ENCODE measurements around the gene TMEM74B.
"Not testable (repeated sequence)": the region's sequence is repeated elsewhere in the genome, so short reads cannot be mapped to it uniquely, and the experiment has no call there.

Gene TMEM74B

GRCh38 chr20:1184638-1185315 is at the start of gene TMEM74B:
Gene TMEM74B (minus strand): TSS chr20:1184981. CDS start chr20:1183801, 1,180 bp downstream.
- no peak for DNase-seq (ENCODE audit: low read depth in 2 of 2, low spot score in 1 of 2)

GRCh38 chr20:1232286-1233111 is 47.7 kb upstream of the TMEM74B start:
- no peak for DNase-seq (ENCODE audit: low read depth in 2 of 2, low spot score in 1 of 2)

GRCh38 chr20:1229541-1229940 is 44.8 kb upstream of the TMEM74B start:
- DNase-seq (ENCODE audit: low read depth in 2 of 2, low spot score in 1 of 2), result no peak

GRCh38 chr20:1225783-1226654 is 41.2 kb upstream of the TMEM74B start, which contains the start of gene RAD21L1:
Gene RAD21L1 (plus strand): TSS chr20:1226044. CDS start chr20:1228454, 2,410 bp downstream.
- peak; percentile 46 to 57 for DNase-seq (ENCODE audit: low read depth in 2 of 2, low spot score in 1 of 2)

- DNase-seq (ENCODE audit: low read depth in 2 of 2, low spot score in 1 of 2), result no peak
These were observed 40.5 kb upstream of the TMEM74B start for GRCh38 chr20:1225263-1225782.

- no peak for DNase-seq (ENCODE audit: low read depth in 2 of 2, low spot score in 1 of 2)
These were observed 39.6 kb upstream of the TMEM74B start for GRCh38 chr20:1224205-1224890.

GRCh38 chr20:1222750-1223149 is 38.0 kb upstream of the TMEM74B start:
- DNase-seq (ENCODE audit: low read depth in 2 of 2, low spot score in 1 of 2), result not testable (repeated sequence)

- not testable (repeated sequence) for DNase-seq (ENCODE audit: low read depth in 2 of 2, low spot score in 1 of 2)
These were observed 32.0 kb upstream of the TMEM74B start for GRCh38 chr20:1216527-1217427.

GRCh38 chr20:1215386-1216170 is 30.8 kb upstream of the TMEM74B start:
- no peak for DNase-seq (ENCODE audit: low read depth in 2 of 2, low spot score in 1 of 2)

- no peak for DNase-seq (ENCODE audit: low read depth in 2 of 2, low spot score in 1 of 2)
These were observed 30.1 kb upstream of the TMEM74B start for GRCh38 chr20:1214838-1215261.

- DNase-seq (ENCODE audit: low read depth in 2 of 2, low spot score in 1 of 2), result peak in 1 of 2 donors; percentile 35
These were observed 28.0 kb upstream of the TMEM74B start for GRCh38 chr20:1212607-1213396.

GRCh38 chr20:1212023-1212422 is 27.2 kb upstream of the TMEM74B start:
- no peak for DNase-seq (ENCODE audit: low read depth in 2 of 2, low spot score in 1 of 2)

- no peak for DNase-seq (ENCODE audit: low read depth in 2 of 2, low spot score in 1 of 2)
These were observed 25.7 kb upstream of the TMEM74B start for GRCh38 chr20:1210501-1210900.

- DNase-seq (ENCODE audit: low read depth in 2 of 2, low spot score in 1 of 2), result no peak
These were observed 24.9 kb upstream of the TMEM74B start for GRCh38 chr20:1209447-1210387.

- DNase-seq (ENCODE audit: low read depth in 2 of 2, low spot score in 1 of 2), result no peak
These were observed 22.6 kb upstream of the TMEM74B start for GRCh38 chr20:1207293-1207878.

Measured in stimulated activated CD8-positive, alpha-beta memory T cell treated with anti-CD3 and anti-CD28 coated beads, Interleukin-4, amount 100 ng/mL, for 4 hours (primary cell).